ENCODE results near the gene PIP5KL1. TPM values are rescaled to one million over a fixed set of nuclear protein-coding genes. Genes with fewer than 3 reads are reported as not detected.

PIP5KL1 gene
- total and polyA plus RNA-seq, 2 of the 8 experiments (the other 6 are each of a cell fraction or from before 2014, with no cell fraction given): 13.4 to 15.4 TPM

- ChIA-PET POLR2A (ENCODE audit: partially characterized antibody) (interaction anchor here (0.7 to 2.1 kb wide), 3 partner anchors 27 to 45 kb away, joined by 3 to 5 read pairs (median 3); no protein-coding TSS in a partner anchor), CTCF (ENCODE audit: partially characterized antibody) (interaction anchor here (0.6 to 9.2 kb wide), 15 partner anchors 11 to 1083 kb away, joined by 3 to 116 read pairs (median 5); no protein-coding TSS in a partner anchor)
- H2BK5ac ChIP-seq (ENCODE audit: low read depth, low read length): no peak overlapping the region; the same call in 1 of the 2 replicates
- H2AK5ac ChIP-seq (ENCODE audit: low read depth, low read length): no peak overlapping the region
- H4K5ac ChIP-seq (ENCODE audit: insufficient read length, low read depth, low read length): no peak overlapping the region
- no peak overlapping the region for H3K14ac ChIP-seq (ENCODE audit: insufficient read length)
- 88% methylated on average over 8 of the region's 9 CpGs; no CpG with 5 or more reads in 1 of the 2 experiments for WGBS, 2 experiments (ENCODE audit: extremely low coverage in 1 of 2, insufficient coverage in 1 of 2, insufficient read length in 1 of 2, insufficient replicate concordance in 2 of 2, low coverage in 1 of 2, low lambda C conversion rate in 2 of 2, missing lambda C conversion rate in 1 of 2)
- H4K91ac ChIP-seq (replicated peaks; ENCODE audit: insufficient read length, low read length): no peak overlapping the region
- H3K27ac ChIP-seq (ENCODE audit: low read depth, low read length): no peak overlapping the region
- H3K23ac ChIP-seq (ENCODE audit: insufficient read length): no peak overlapping the region
- no peak overlapping the region for H3K4me2 ChIP-seq (ENCODE audit: insufficient read depth in 1 of 2, low read depth in 2 of 2, low read length in 2 of 2)
- H4K20me1 ChIP-seq (replicated peaks in 1 of 2; ENCODE audit: control insufficient read depth in 1 of 2, insufficient read depth in 2 of 2, low read length in 2 of 2): peaks cover 0 to 4% of the 10 kb centered on the region in 2 experiments
- DNase-seq (ENCODE audit: low read depth in 1 of 2, low spot score in 2 of 2): no peak
- no peak overlapping the region for H3K4me3 ChIP-seq (ENCODE audit: extremely low read depth in 1 of 4, insufficient read depth in 2 of 4, low read depth in 3 of 4, low read length in 4 of 4)
- H3K36me3 ChIP-seq (ENCODE audit: control insufficient read depth in 2 of 4, insufficient read depth in 4 of 4, low read length in 3 of 4): no peaks in the 10 kb centered on the region
- H3K9me3 ChIP-seq (ENCODE audit: insufficient read depth in 2 of 2, low read depth in 1 of 2, low read length in 1 of 2): no peaks in the 10 kb centered on the region
- H2BK12ac ChIP-seq (ENCODE audit: low read depth, low read length): no peak overlapping the region
- H2BK120ac ChIP-seq (replicated peaks; ENCODE audit: low read depth, low read length): no peak overlapping the region
- H3K56ac ChIP-seq (replicated peaks; ENCODE audit: insufficient read length, low read depth, low read length): no peak overlapping the region
- no peak overlapping the region for H2BK15ac ChIP-seq (ENCODE audit: low read length)
- no peak overlapping the region for H3K9ac ChIP-seq (replicated peaks in 1 of 4; ENCODE audit: extremely low read depth in 1 of 4, low read depth in 3 of 4, low read length in 3 of 4)
- no peaks in the 10 kb centered on the region; the same call in 1 of the 2 replicates for H3K23me2 ChIP-seq (ENCODE audit: low read depth, low read length)
- FAIRE-seq: no peak
- no peak overlapping the region for H2AFZ ChIP-seq (ENCODE audit: low read length)
- peaks cover 0 to 8% (median 2%) of the 10 kb centered on the region in 4 experiments; a peak in 1 of 7 replicates for H3K4me1 ChIP-seq (replicated peaks in 1 of 4; ENCODE audit: control insufficient read depth in 3 of 4, insufficient read depth in 4 of 4, low read length in 3 of 4)
- no peak overlapping the region for H2BK20ac ChIP-seq (ENCODE audit: low read length)
- H3K79me1 ChIP-seq (ENCODE audit: low read depth, low read length): no peaks in the 10 kb centered on the region
- no peak overlapping the region for H3K4ac ChIP-seq (replicated peaks; ENCODE audit: insufficient read length, low read depth, low read length)
- H3K27me3 ChIP-seq (replicated peaks in 1 of 4; ENCODE audit: control insufficient read depth in 3 of 4, extremely low read depth in 1 of 4, insufficient read depth in 3 of 4, low read length in 3 of 4): no peaks in the 10 kb centered on the region
- H4K8ac ChIP-seq (ENCODE audit: extremely low read depth, insufficient read depth, low read length): no peak overlapping the region
- H3K18ac ChIP-seq (ENCODE audit: extremely low read depth, low read length): no peak overlapping the region
- no peaks in the 10 kb centered on the region for H3K79me2 ChIP-seq (ENCODE audit: control insufficient read depth in 1 of 2, insufficient read depth in 2 of 2, low read length in 2 of 2)
- TF ChIP-seq BCL11A (IDR thresholded peaks at IDR 0.05; ENCODE audit: low read depth in 2 of 2, low read length in 2 of 2) (no peak), FOSL1 (IDR thresholded peaks at IDR 0.05; ENCODE audit: insufficient read depth, low read depth, low read length) (no peak), KDM1A (IDR thresholded peaks at IDR 0.05; ENCODE audit: borderline replicate concordance, low read length) (no peak), MAFK (IDR thresholded peaks at IDR 0.05; ENCODE audit: low read depth, low read length) (no peak), SIN3A (conservative IDR thresholded peaks at IDR 0.05 in 1 of 2, IDR thresholded peaks at IDR 0.05 in 1 of 2; ENCODE audit: low read depth in 1 of 2, low read length in 2 of 2) (no peak), HDAC6 (IDR thresholded peaks at IDR 0.05; ENCODE audit: low read depth, low read length) (no peak), JUND (IDR thresholded peaks at IDR 0.05; ENCODE audit: low read length) (no peak), TAF1 (IDR thresholded peaks at IDR 0.05; ENCODE audit: low read depth, low read length) (no peak), POU5F1 (IDR thresholded peaks at IDR 0.05; ENCODE audit: low read depth, low read length) (no peak), TEAD4 (IDR thresholded peaks at IDR 0.05; ENCODE audit: low read depth, low read length) (no peak), RFX5 (IDR thresholded peaks at IDR 0.05; ENCODE audit: borderline replicate concordance, low read depth, low read length) (no peak), KDM4A (IDR thresholded peaks at IDR 0.05; ENCODE audit: low read depth, low read length, severe bottlenecking) (no peak), TAF7 (optimal IDR thresholded peaks at IDR 0.05; ENCODE audit: borderline replicate concordance, low read depth, low read length) (no peak), GABPA (IDR thresholded peaks at IDR 0.05; ENCODE audit: borderline replicate concordance, insufficient read depth, low read length) (no peak), SP4 (IDR thresholded peaks at IDR 0.05; ENCODE audit: low read length) (no peak)
Observed at GRCh38 chr9:127871531-127871930, 59.0 kb downstream of the PIP5KL1 start.
